ENCODE data around the gene MSANTD2.
A peak's percentile ranks its signal among the peaks of the same experiment; 100 is the strongest.

The MSANTD2 gene

GRCh38 chr11:124800226-124800929 lies at the start of gene MSANTD2:
MSANTD2 (minus strand) TSS chr11:124800406; CDS start chr11:124800380, 26 bp downstream.
- DNase-seq: peak; percentile 74 to 84

- DNase-seq: no peak
Measured at GRCh38 chr11:124846070-124846673, 46.0 kb upstream of the MSANTD2 start.

- DNase-seq: no peak
Measured at GRCh38 chr11:124844664-124845079, 44.5 kb upstream of the MSANTD2 start.

GRCh38 chr11:124843616-124843910 lies 43.4 kb upstream of the MSANTD2 start:
- DNase-seq: no peak

- DNase-seq: no peak
Measured at GRCh38 chr11:124842305-124842704, 42.1 kb upstream of the MSANTD2 start.

- no peak for DNase-seq
Measured at GRCh38 chr11:124841840-124842239, 41.6 kb upstream of the MSANTD2 start.

GRCh38 chr11:124841201-124841600 lies 41.0 kb upstream of the MSANTD2 start:
- no peak for DNase-seq

- no peak for DNase-seq
Measured at GRCh38 chr11:124840666-124841065, 40.5 kb upstream of the MSANTD2 start.

GRCh38 chr11:124839972-124840621 lies 39.9 kb upstream of the MSANTD2 start:
- no peak for DNase-seq

GRCh38 chr11:124839128-124839971 lies 39.1 kb upstream of the MSANTD2 start:
- no peak for DNase-seq

GRCh38 chr11:124838805-124839127 lies 38.6 kb upstream of the MSANTD2 start:
- no peak for DNase-seq

- peak in 1 of 2 donors; percentile 33 for DNase-seq
Measured at GRCh38 chr11:124837491-124837856, 37.3 kb upstream of the MSANTD2 start.

GRCh38 chr11:124835918-124836317 lies 35.7 kb upstream of the MSANTD2 start:
- DNase-seq: no peak

GRCh38 chr11:124834526-124835180 lies 34.4 kb upstream of the MSANTD2 start:
- no peak for DNase-seq

GRCh38 chr11:124832571-124832970 lies 32.4 kb upstream of the MSANTD2 start:
- no peak for DNase-seq

GRCh38 chr11:124831897-124832296 lies 31.7 kb upstream of the MSANTD2 start:
- DNase-seq: no peak

GRCh38 chr11:124830749-124831148 lies 30.5 kb upstream of the MSANTD2 start:
- DNase-seq: no peak

GRCh38 chr11:124829986-124830385 lies 29.8 kb upstream of the MSANTD2 start:
- no peak for DNase-seq

GRCh38 chr11:124825876-124826275 lies 25.7 kb upstream of the MSANTD2 start:
- DNase-seq: no peak

- no peak for DNase-seq
Measured at GRCh38 chr11:124823512-124824376, 23.5 kb upstream of the MSANTD2 start.

- DNase-seq: no peak
Measured at GRCh38 chr11:124821995-124822730, 22.0 kb upstream of the MSANTD2 start.

Measured in CD4-positive, alpha-beta T cell treated with Interferon alpha-2 for 1 hour (primary cell).